ENCODE measurements around the gene SIDT1. TPM values are rescaled to one million over a fixed set of nuclear protein-coding genes. Genes with fewer than 3 reads are reported as not detected.

SIDT1 gene
- total and polyA plus RNA-seq, 3 donors from 2014 or later: 5.0 to 8.6 (median 5.9) TPM

- Histone ChIP-seq H3K36me3 (ENCODE audit: low read depth, missing control alignments) (no peaks in the 10 kb centered on the region), H3K27me3 (no peaks in the 10 kb centered on the region), H3K27ac (no peak overlapping the region), H3K4me1 (peaks cover 7% of the 10 kb centered on the region), H3K9me3 (no peaks in the 10 kb centered on the region), H3K4me3 (no peak overlapping the region)
- 94 to 98% methylated on average over 2 of the region's 2 CpGs for WGBS, 2 donors
- TF ChIP-seq POLR2A (IDR thresholded peaks at IDR 0.05) (no peak), CTCF (IDR thresholded peaks at IDR 0.05) (no peak)
- DNase-seq: no peak
- intact Hi-C loops (cut with DNase I; ENCODE audit: low total_unique reads): no loop called here
These were observed 69.9 kb downstream of the SIDT1 start for GRCh38 chr3:113602256-113602655.

DNA sequence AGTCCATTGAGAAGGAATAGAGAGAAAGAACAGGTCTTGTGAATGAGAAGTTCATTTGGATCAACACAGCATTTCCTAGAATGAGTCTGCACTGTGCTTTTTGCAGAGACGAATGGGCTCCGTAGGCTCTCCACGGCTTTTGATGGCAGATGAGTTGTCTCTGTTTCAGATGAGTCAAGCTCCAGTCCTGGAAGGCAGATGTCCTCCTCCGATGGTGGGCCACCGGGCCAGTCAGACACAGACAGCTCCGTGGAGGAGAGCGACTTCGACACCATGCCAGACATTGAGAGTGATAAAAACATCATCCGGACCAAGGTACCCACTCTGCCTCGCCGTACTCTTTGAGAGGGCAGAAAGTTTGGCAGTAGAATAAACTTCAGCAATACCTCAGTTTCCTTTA is 70.5 kb downstream of the SIDT1 start:
- 60 to 78% methylated on average over 11 of the region's 11 CpGs for WGBS, 2 donors

GRCh38 chr3:113606539-113607218 is 74.3 kb downstream of the SIDT1 start:
- H3K9me3 ChIP-seq: no peaks in the 10 kb centered on the region
- no peak overlapping the region for H3K4me3 ChIP-seq
- WGBS, 2 donors: 57 to 67% methylated on average over 7 to 8 of the region's 8 CpGs
- H3K27me3 ChIP-seq: no peaks in the 10 kb centered on the region
- peaks cover 9% of the 10 kb centered on the region for H3K4me1 ChIP-seq
- H3K27ac ChIP-seq: no peak overlapping the region
- intact Hi-C loops (cut with DNase I; ENCODE audit: low total_unique reads): no loop called here
- H3K36me3 ChIP-seq (ENCODE audit: low read depth, missing control alignments): no peaks in the 10 kb centered on the region
- TF ChIP-seq POLR2A (IDR thresholded peaks at IDR 0.05): no peak
- no peak for TF ChIP-seq CTCF (IDR thresholded peaks at IDR 0.05)
- peak; percentile 62 for DNase-seq

More for the DNA sequence above, 70.5 kb downstream of the SIDT1 start:
- Histone ChIP-seq H3K4me3 (no peak overlapping the region), H3K27ac (no peak overlapping the region), H3K4me1 (peaks cover 9% of the 10 kb centered on the region), H3K9me3 (no peaks in the 10 kb centered on the region), H3K36me3 (ENCODE audit: low read depth, missing control alignments) (no peaks in the 10 kb centered on the region), H3K27me3 (no peaks in the 10 kb centered on the region)
- TF ChIP-seq POLR2A (IDR thresholded peaks at IDR 0.05) (no peak), CTCF (IDR thresholded peaks at IDR 0.05) (no peak)
- intact Hi-C loops (cut with DNase I; ENCODE audit: low total_unique reads): no loop called here
- DNase-seq: no peak

DNA sequence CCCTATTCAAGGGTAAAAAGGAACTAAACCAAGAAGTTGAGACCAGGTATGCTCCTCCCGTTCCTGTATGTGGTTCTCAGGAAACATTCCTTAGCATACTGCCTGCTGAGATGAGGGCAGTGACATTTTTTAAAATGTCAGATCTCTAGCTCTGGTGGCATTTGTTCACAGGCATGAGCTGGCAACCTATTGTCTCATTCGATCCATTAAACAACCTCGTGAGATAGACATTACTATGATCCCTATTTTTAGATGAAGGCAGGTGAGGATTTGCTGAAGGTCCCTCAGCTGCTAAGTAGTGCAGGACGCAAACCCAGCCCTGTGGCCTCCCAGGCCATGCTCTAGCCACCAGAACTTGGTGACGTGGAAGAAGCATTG is 74.9 kb downstream of the SIDT1 start:
- 71 to 72% methylated on average over 5 of the region's 5 CpGs for WGBS, 2 donors
- Histone ChIP-seq H3K36me3 (ENCODE audit: low read depth, missing control alignments) (no peaks in the 10 kb centered on the region), H3K4me3 (no peak overlapping the region), H3K27ac (no peak overlapping the region), H3K4me1 (peaks cover 9% of the 10 kb centered on the region), H3K9me3 (no peaks in the 10 kb centered on the region), H3K27me3 (no peaks in the 10 kb centered on the region)
- intact Hi-C loops (cut with DNase I; ENCODE audit: low total_unique reads): no loop called here
- no peak for DNase-seq
- TF ChIP-seq POLR2A (IDR thresholded peaks at IDR 0.05): no peak
- no peak for TF ChIP-seq CTCF (IDR thresholded peaks at IDR 0.05)

DNA sequence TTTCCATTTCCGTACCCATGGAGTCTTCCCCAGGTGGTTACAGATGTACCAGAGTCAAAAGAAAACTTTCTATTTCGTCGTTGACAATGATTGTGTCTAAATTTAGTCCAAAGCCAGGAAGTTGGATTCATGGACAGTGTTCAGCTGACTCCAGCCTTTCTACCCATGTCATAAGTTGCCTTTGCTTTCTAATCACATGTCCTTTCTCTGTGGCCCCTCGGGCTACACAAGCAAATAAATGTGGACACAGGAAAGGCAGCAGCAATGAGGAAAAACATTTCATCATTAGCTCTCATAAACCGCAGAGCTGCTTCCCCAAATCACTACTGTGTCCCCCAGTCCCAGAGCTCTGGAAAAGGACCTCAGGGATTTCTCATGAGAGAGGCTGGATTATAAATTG is 82.0 kb downstream of the SIDT1 start:
- Histone ChIP-seq H3K4me3 (no peak overlapping the region), H3K27me3 (no peaks in the 10 kb centered on the region), H3K36me3 (ENCODE audit: low read depth, missing control alignments) (no peaks in the 10 kb centered on the region), H3K27ac (no peak overlapping the region), H3K9me3 (no peaks in the 10 kb centered on the region), H3K4me1 (no peaks in the 10 kb centered on the region)
- WGBS, 2 donors: 76 to 77% methylated on average over 5 of the region's 5 CpGs
- intact Hi-C loops (cut with DNase I; ENCODE audit: low total_unique reads): no loop called here
- no peak for DNase-seq
- no peak for TF ChIP-seq CTCF (IDR thresholded peaks at IDR 0.05)
- no peak for TF ChIP-seq POLR2A (IDR thresholded peaks at IDR 0.05)
